Measurements from ENCODE around the gene AGFG1. TPM values are rescaled to one million over a fixed set of nuclear protein-coding genes. Genes with fewer than 3 reads are reported as not detected.
"Not testable (repeated sequence)": the region's sequence is repeated elsewhere in the genome, so short reads cannot be mapped to it uniquely, and the experiment has no call there.

AGFG1 gene
- total RNA-seq, 1 donor from 2014 or later = 125 TPM

- DNase-seq (no peak), ATAC-seq (ENCODE audit: low read depth) (no peak)
- ChIA-PET CTCF (no interaction called here), POLR2A (no interaction called here)
- Mint-ChIP-seq H3K27ac (no peak overlapping the region), H3K9me3 (peaks cover 6% of the 10 kb centered on the region), H3K4me1 (no peaks in the 10 kb centered on the region), H3K4me3 (no peak overlapping the region), H3K27me3 (peaks cover 29% of the 10 kb centered on the region), H3K36me3 (ENCODE audit: low read depth) (no peaks in the 10 kb centered on the region)
- intact Hi-C loops (cut with micrococcal nuclease) = no loop called here
- no peak for TF ChIP-seq CTCF (IDR thresholded peaks at IDR 0.05)
These were observed 120.9 kb downstream of the AGFG1 start for GRCh38 chr2:227592694-227593387.

GRCh38 chr2:227595797-227596196 lies 123.8 kb downstream of the AGFG1 start:
- intact Hi-C loops (cut with micrococcal nuclease) = no loop called here
- Mint-ChIP-seq H3K9me3 (no peaks in the 10 kb centered on the region), H3K4me3 (no peak overlapping the region), H3K27me3 (peaks cover 30% of the 10 kb centered on the region), H3K27ac (no peak overlapping the region), H3K4me1 (no peaks in the 10 kb centered on the region), H3K36me3 (ENCODE audit: low read depth) (no peaks in the 10 kb centered on the region)
- DNase-seq (no peak), ATAC-seq (ENCODE audit: low read depth) (no peak)
- no peak for TF ChIP-seq CTCF (IDR thresholded peaks at IDR 0.05)
- ChIA-PET CTCF (no interaction called here), POLR2A (no interaction called here)

- Mint-ChIP-seq H3K4me3 (no peak overlapping the region), H3K9me3 (no peaks in the 10 kb centered on the region), H3K27me3 (peaks cover 31% of the 10 kb centered on the region), H3K4me1 (no peaks in the 10 kb centered on the region), H3K27ac (no peak overlapping the region), H3K36me3 (ENCODE audit: low read depth) (no peaks in the 10 kb centered on the region)
- TF ChIP-seq CTCF (IDR thresholded peaks at IDR 0.05) = no peak
- intact Hi-C loops (cut with micrococcal nuclease) = no loop called here
- ChIA-PET CTCF (no interaction called here), POLR2A (no interaction called here)
- no peak for ATAC-seq (ENCODE audit: low read depth)
- no peak for DNase-seq
These were observed 125.1 kb downstream of the AGFG1 start for GRCh38 chr2:227597036-227597435.

- Mint-ChIP-seq H3K4me3 (no peak overlapping the region), H3K36me3 (ENCODE audit: low read depth) (no peaks in the 10 kb centered on the region), H3K27ac (no peak overlapping the region), H3K27me3 (peaks cover 38% of the 10 kb centered on the region), H3K9me3 (no peaks in the 10 kb centered on the region), H3K4me1 (no peaks in the 10 kb centered on the region)
- no peak for TF ChIP-seq CTCF (IDR thresholded peaks at IDR 0.05)
- CTCF ChIA-PET = no interaction called here
- intact Hi-C loops (cut with micrococcal nuclease) = no loop called here
- ATAC-seq (ENCODE audit: low read depth) (no peak), DNase-seq (no peak)
- POLR2A ChIA-PET = no interaction called here
These were observed 126.0 kb downstream of the AGFG1 start for GRCh38 chr2:227597998-227598397.

- H3K4me3 Mint-ChIP-seq; POLR2A ChIA-PET; H3K27ac Mint-ChIP-seq; H3K9me3 Mint-ChIP-seq; H3K4me1 Mint-ChIP-seq; DNase-seq; intact Hi-C loops (cut with micrococcal nuclease); ATAC-seq (ENCODE audit: low read depth); H3K36me3 Mint-ChIP-seq (ENCODE audit: low read depth): not testable (repeated sequence)
- peaks cover 34% of the 10 kb centered on the region for H3K27me3 Mint-ChIP-seq
- CTCF ChIA-PET = interaction anchor here (0.9 kb wide), 1 partner anchor 142 kb away, joined by 4 read pairs; no protein-coding TSS in a partner anchor
These were observed 127.0 kb downstream of the AGFG1 start, which contains the start of gene SCYGR2 for GRCh38 chr2:227598835-227599503. Gene SCYGR2 (plus strand): TSS chr2:227598893. CDS start chr2:227598893, 0 bp downstream.
